Upper lobe of left lung (tissue), 4 donors: ENCODE results near the gene DLG3.

Source experiments
- EP300 ChIP-seq, 4 donors: sonication (generic); formaldehyde crosslinking; IDR thresholded peaks; one replicate each; pipeline ENCODE4 v1.5.1; 2017; ENCODE audit warnings: antibody characterized with exemption in 4 of 4, control low read depth in 2 of 4
- POLR2A ChIP-seq, 4 donors: fragments of 450-650 bp; IDR thresholded peaks; one replicate each; pipeline ENCODE4 v1.5.1; 2016 to 2017; ENCODE audit warnings: antibody characterized with exemption in 4 of 4, mild to moderate bottlenecking in 2 of 4
- POLR2AphosphoS5 ChIP-seq, 2 donors: sonication (generic); formaldehyde crosslinking; IDR thresholded peaks; one replicate each; pipeline ENCODE4 v1.5.1; 2017; ENCODE audit warnings: antibody characterized with exemption in 2 of 2
- TF ChIP-seq, protein P1 (sequence below), 6 experiments: fragments of 450-650 bp in 4 of 6; fragments of 200-600 bp in 2 of 6; sonication (generic) in 2 of 6; IDR thresholded peaks; one replicate each; pipeline ENCODE4 v1.5.1; 2016 to 2019; ENCODE audit warnings: antibody characterized with exemption in 6 of 6

DNA sequence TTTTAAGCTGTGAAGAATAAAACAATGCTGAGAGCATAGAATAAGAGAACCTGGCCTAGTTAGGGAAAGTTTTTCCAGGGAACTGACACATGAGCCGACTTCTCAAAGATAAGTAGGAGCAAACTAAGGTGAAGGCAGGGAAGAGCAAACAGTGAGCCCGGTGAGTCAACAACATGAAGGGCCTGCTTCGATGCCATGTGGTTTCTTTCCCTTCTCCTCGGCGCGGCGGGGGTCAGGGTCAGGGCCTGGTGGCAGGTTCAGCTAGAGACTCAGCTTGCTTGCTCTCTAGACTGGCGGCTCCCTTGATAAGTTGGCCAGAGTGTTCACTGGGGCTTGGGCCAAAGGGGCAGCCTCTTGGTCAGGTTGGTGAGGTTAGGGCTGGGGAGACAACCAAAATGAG, 81.1 kb downstream of the DLG3 start:
- TF ChIP-seq EP300 (IDR thresholded peaks at IDR 0.05) (no peak), POLR2A (IDR thresholded peaks at IDR 0.05) (no peak), POLR2AphosphoS5 (IDR thresholded peaks at IDR 0.05) (no peak)
- TF ChIP-seq, protein P1, sequence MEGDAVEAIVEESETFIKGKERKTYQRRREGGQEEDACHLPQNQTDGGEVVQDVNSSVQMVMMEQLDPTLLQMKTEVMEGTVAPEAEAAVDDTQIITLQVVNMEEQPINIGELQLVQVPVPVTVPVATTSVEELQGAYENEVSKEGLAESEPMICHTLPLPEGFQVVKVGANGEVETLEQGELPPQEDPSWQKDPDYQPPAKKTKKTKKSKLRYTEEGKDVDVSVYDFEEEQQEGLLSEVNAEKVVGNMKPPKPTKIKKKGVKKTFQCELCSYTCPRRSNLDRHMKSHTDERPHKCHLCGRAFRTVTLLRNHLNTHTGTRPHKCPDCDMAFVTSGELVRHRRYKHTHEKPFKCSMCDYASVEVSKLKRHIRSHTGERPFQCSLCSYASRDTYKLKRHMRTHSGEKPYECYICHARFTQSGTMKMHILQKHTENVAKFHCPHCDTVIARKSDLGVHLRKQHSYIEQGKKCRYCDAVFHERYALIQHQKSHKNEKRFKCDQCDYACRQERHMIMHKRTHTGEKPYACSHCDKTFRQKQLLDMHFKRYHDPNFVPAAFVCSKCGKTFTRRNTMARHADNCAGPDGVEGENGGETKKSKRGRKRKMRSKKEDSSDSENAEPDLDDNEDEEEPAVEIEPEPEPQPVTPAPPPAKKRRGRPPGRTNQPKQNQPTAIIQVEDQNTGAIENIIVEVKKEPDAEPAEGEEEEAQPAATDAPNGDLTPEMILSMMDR (IDR thresholded peaks at IDR 0.05) = no peak
